Prostate gland (tissue), 2 donors: Measurements from ENCODE around the gene KCNN2. TPM values are rescaled to one million over a fixed set of nuclear protein-coding genes. Genes with fewer than 3 reads are reported as not detected.

Experiments used
- DNase-seq: peaks from one replicate; pipeline ENCODE4 v3.0.0-alpha.2; 2019; ENCODE audit warnings: low spot score
- H3K27ac ChIP-seq, 2 donors: fragments of 200-600 bp; sonication (generic); 2 replicates each; pipeline ENCODE4 v1.5.1; 2017 to 2019
- H3K27me3 ChIP-seq: fragments of 200-600 bp; sonication (generic); replicated peaks from 2 replicates; pipeline ENCODE4 v1.5.1; 2019; ENCODE audit not compliant: insufficient read depth
- H3K36me3 ChIP-seq, 2 donors: fragments of 200-600 bp; sonication (generic); 1 replicate in 1 of 2; 2 replicates in 1 of 2; pipeline versions ENCODE4 v1.5.1 to v1.8.1; 2017 to 2019
- H3K4me1 ChIP-seq: fragments of 200-600 bp; sonication (generic); replicated peaks from 2 replicates; pipeline ENCODE4 v1.5.1; 2019
- H3K4me3 ChIP-seq, 2 donors: fragments of 200-600 bp; sonication (generic); 2 replicates each; pipeline ENCODE4 v1.5.1; 2017 to 2019
- H3K9me3 ChIP-seq: fragments of 200-600 bp; sonication (generic); 2 replicates; pipeline ENCODE4 v1.5.1; 2017
- POLR2A ChIP-seq: fragments of 450-650 bp; IDR thresholded peaks from one replicate; pipeline ENCODE4 v1.6.1; 2016; ENCODE audit warnings: antibody characterized with exemption, mild to moderate bottlenecking
- POLR2AphosphoS5 ChIP-seq: sonication (generic); formaldehyde crosslinking; IDR thresholded peaks from one replicate; pipeline ENCODE4 v1.6.1; 2017; ENCODE audit warnings: antibody characterized with exemption
- WGBS: methylation state at CpG from one replicate; pipeline ENCODE4 v1.1.5; 2018; 5-methylcytosine and 5-hydroxymethylcytosine counted together
- intact Hi-C: fragments of 100-400 bp; cut with DNase I; formaldehyde crosslinking; loops from one replicate; pipeline ENCODE4 v1.14.2; 2022
- total RNA-seq, 2 donors: library from RNA; depleted of rRNA; stranded (reverse); fragments of >200 nt; gene quantifications; one replicate each; pipeline ENCODE4 v1.1.0, GENCODE V29; 2016
- TF ChIP-seq, protein P1 (sequence below), 4 experiments: fragments of 200-600 bp in 2 of 4; fragments of 450-650 bp in 2 of 4; sonication (generic) in 2 of 4; IDR thresholded peaks; 1 replicate in 3 of 4; 2 replicates in 1 of 4; pipeline ENCODE4 v1.5.1; 2016 to 2019; ENCODE audit warnings: antibody characterized with exemption in 4 of 4, mild to moderate bottlenecking in 2 of 4, moderate library complexity in 2 of 4

The KCNN2 gene
- total RNA-seq, 2 donors from 2014 or later: 13.9 to 15.3 TPM

DNA sequence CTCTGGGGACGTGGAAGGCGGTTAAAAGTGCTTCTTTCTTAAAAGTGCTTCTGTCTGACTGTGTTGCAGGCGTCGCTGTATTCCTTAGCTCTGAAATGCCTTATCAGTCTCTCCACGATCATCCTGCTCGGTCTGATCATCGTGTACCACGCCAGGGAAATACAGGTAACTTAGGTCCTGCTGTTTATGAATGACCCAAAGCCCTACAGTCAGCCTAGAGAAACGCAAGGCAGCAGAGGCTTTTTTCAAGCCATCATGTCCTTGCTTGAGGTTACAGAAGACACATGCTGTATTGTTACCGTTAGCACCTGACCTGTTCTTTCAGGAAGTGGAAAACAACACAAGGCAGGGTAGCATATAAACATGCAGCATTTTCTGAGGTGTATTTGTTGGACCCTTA, 2.0 kb downstream of the KCNN2 start:
- WGBS: 9% methylated on average over 10 of the region's 10 CpGs
- no peaks in the 10 kb centered on the region for H3K27me3 ChIP-seq
- intact Hi-C loops: no loop called here

DNA sequence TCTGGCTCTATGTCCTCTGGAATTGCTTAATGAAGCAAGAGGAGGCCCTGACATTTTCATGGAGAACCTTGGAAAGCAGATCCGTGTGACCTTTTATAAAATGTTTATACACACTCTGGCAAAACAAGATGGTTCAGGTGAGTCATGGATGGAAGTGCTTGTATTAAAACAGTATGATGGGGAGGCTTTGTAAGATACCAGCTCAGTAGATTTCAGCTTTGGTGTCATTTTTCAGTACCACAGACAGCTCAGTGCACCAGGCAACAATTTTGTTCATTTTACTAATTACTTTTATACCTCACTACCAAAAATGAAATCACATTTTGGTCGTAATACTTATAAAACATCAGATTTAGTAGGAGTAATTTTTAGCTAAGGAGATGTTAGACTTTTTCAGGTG, 5.2 kb downstream of the KCNN2 start:
- TF ChIP-seq, protein P1, sequence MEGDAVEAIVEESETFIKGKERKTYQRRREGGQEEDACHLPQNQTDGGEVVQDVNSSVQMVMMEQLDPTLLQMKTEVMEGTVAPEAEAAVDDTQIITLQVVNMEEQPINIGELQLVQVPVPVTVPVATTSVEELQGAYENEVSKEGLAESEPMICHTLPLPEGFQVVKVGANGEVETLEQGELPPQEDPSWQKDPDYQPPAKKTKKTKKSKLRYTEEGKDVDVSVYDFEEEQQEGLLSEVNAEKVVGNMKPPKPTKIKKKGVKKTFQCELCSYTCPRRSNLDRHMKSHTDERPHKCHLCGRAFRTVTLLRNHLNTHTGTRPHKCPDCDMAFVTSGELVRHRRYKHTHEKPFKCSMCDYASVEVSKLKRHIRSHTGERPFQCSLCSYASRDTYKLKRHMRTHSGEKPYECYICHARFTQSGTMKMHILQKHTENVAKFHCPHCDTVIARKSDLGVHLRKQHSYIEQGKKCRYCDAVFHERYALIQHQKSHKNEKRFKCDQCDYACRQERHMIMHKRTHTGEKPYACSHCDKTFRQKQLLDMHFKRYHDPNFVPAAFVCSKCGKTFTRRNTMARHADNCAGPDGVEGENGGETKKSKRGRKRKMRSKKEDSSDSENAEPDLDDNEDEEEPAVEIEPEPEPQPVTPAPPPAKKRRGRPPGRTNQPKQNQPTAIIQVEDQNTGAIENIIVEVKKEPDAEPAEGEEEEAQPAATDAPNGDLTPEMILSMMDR (IDR thresholded peaks at IDR 0.05): no peak
- TF ChIP-seq POLR2A (no peak), POLR2AphosphoS5 (peak; percentile 34)
- no peak overlapping the region for H3K4me3 ChIP-seq
- WGBS: 21% methylated on average over 2 of the region's 2 CpGs
- H3K9me3 ChIP-seq: no peaks in the 10 kb centered on the region
- no peak for DNase-seq
- no peak overlapping the region for H3K27ac ChIP-seq
- no peaks in the 10 kb centered on the region for H3K4me1 ChIP-seq
- intact Hi-C loops: no loop called here
- no peaks in the 10 kb centered on the region for H3K36me3 ChIP-seq
- H3K27me3 ChIP-seq: no peaks in the 10 kb centered on the region

More for the DNA sequence above, 2.0 kb downstream of the KCNN2 start:
- H3K4me1 ChIP-seq: no peaks in the 10 kb centered on the region
- TF ChIP-seq POLR2A: no peak
- TF ChIP-seq, protein P1 (IDR thresholded peaks at IDR 0.05): no peak
- TF ChIP-seq POLR2AphosphoS5: no peak
- H3K9me3 ChIP-seq: no peaks in the 10 kb centered on the region
- peak overlapping the region; percentile 58 to 73 for H3K27ac ChIP-seq
- DNase-seq: peak; percentile 11
- no peaks in the 10 kb centered on the region for H3K36me3 ChIP-seq
- peak overlapping the region; percentile 42 to 61 for H3K4me3 ChIP-seq

DNA sequence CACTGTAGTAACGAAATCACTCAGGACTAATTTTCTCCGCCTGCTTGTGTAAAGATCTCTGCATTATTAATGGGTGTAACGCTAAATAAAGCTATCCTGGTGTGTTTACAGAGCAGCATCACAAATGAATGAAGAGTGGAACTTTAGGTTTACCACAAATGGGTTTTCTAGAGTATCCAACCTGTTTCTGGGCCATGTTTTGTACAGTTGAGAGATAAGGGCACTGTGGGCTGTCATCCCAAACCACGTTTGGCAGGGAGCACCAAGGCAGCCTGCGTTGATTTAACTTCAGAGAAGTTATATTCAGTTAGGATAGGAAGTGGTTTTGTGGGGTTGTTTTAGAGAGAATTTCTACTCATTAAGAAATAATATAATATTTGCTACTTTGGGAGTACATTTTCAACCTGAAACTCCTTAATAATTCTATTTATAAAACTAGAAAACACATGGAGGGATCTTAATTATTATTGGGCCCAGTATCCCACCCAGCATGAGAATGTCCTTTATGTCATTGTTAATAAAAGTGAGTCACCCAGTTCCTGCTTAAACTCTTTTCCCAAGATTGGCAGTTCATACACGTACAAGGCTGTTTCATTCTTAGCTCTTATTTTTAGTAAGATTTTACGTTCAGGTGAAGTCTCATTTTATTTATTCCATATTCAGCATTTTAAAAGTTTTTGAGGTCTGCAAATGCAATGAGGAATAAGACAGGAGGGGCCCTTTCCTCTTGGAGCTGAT, 8.0 kb downstream of the KCNN2 start:
- no peak overlapping the region for H3K27ac ChIP-seq
- no peaks in the 10 kb centered on the region for H3K36me3 ChIP-seq
- no peaks in the 10 kb centered on the region for H3K27me3 ChIP-seq
- intact Hi-C loops: no loop called here
- H3K4me3 ChIP-seq: no peak overlapping the region
- TF ChIP-seq POLR2A: no peak
- no peak for TF ChIP-seq POLR2AphosphoS5
- TF ChIP-seq, protein P1 (IDR thresholded peaks at IDR 0.05): no peak
- DNase-seq: no peak
- no peaks in the 10 kb centered on the region for H3K4me1 ChIP-seq
- H3K9me3 ChIP-seq: no peaks in the 10 kb centered on the region
- 71% methylated on average over 7 of the region's 7 CpGs for WGBS

DNA sequence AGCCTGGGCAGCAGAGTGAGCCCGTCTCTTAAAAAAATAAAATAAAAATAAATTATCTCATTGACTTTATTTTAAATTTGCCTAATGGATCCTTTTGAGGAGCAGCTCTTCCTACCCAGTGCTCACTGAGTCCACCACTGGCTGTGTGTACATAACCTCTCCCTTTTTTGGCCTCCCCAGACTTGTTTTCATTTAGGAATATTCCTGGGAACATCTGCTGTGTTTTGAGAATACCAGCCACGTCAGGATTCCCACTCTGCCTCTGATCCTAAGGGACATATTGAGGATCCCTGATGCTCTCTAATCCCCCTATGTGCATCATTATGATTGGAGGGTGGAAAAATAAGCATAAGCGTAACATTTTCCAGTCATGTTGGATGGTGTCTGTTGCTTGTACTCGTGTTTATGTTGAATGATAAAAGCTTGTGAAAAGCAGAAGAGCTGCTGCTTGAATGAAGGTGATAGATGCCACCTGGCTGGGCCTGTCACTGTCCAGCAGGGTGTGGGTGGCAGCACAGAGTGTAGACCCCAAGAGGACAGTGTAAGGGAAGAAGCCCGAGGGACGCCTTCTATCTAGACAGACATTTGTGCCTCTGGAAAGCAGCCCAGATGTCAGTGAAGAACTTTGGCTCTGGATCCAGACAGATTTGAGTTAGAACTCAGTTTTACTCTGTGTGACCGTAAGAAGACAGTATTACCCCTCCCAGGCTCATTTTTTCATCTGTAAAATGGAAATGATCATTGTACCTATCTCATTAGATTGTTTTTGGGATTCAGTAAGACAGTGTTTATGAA, 15.4 kb downstream of the KCNN2 start:
- intact Hi-C loops: no loop called here
- 45% methylated on average over 7 of the region's 7 CpGs for WGBS
- H3K36me3 ChIP-seq: no peaks in the 10 kb centered on the region
- H3K4me1 ChIP-seq: no peaks in the 10 kb centered on the region
- H3K27ac ChIP-seq: peak overlapping the region; percentile 61 to 68
- no peaks in the 10 kb centered on the region for H3K27me3 ChIP-seq
- no peak for DNase-seq
- TF ChIP-seq POLR2AphosphoS5 (no peak), POLR2A (no peak)
- TF ChIP-seq, protein P1 (IDR thresholded peaks at IDR 0.05): no peak
- H3K4me3 ChIP-seq: no peak overlapping the region
- H3K9me3 ChIP-seq: no peaks in the 10 kb centered on the region
